MM.1S (cell line): Measurements from ENCODE around the gene MUC22.

Experiments used
- EZH2phosphoT487 ChIP-seq: fragments of 300-600 bp; sonication (generic); IDR thresholded peaks from 2 replicates; pipeline ENCODE4 v1.6.1; 2018; ENCODE audit warnings: antibody characterized with exemption, low read length
- TF ChIP-seq, protein P1 (sequence below): fragments of 300-600 bp; sonication (generic); IDR thresholded peaks from 2 replicates; pipeline ENCODE4 v1.5.1; 2016; ENCODE audit warnings: antibody characterized with exemption, low read length, mixed read lengths

DNA sequence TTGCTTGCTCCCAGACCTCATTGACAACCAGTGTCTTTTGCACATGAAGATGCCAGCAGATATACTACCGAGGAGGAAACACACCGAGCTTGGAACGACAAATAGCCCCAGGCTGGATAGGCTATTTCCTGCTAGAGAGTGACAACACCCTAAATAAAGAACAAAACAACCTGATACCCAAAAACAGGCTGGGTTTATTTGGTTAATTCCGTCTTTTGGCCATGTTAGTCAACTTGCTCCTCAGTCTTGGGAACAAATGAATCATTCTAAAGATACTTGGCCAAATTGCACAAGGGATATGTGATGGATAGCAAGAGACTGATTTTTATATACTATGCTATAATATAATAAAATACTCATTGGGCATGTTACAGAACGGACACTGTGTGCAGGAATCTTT, 11.5 kb upstream of the MUC22 start:
- TF ChIP-seq, protein P1, sequence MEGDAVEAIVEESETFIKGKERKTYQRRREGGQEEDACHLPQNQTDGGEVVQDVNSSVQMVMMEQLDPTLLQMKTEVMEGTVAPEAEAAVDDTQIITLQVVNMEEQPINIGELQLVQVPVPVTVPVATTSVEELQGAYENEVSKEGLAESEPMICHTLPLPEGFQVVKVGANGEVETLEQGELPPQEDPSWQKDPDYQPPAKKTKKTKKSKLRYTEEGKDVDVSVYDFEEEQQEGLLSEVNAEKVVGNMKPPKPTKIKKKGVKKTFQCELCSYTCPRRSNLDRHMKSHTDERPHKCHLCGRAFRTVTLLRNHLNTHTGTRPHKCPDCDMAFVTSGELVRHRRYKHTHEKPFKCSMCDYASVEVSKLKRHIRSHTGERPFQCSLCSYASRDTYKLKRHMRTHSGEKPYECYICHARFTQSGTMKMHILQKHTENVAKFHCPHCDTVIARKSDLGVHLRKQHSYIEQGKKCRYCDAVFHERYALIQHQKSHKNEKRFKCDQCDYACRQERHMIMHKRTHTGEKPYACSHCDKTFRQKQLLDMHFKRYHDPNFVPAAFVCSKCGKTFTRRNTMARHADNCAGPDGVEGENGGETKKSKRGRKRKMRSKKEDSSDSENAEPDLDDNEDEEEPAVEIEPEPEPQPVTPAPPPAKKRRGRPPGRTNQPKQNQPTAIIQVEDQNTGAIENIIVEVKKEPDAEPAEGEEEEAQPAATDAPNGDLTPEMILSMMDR = no peak
- no peak for TF ChIP-seq EZH2phosphoT487
